Gastroesophageal sphincter (tissue), 4 donors: ENCODE measurements around the gene KLHL26. TPM values are rescaled to one million over a fixed set of nuclear protein-coding genes. Genes with fewer than 3 reads are reported as not detected.

Source experiments
- ATAC-seq: fragments of 150-250 bp; one replicate; pipeline ENCODE4 v1.9.1; 2016; ENCODE audit warnings: mild to moderate bottlenecking, moderate library complexity
- H3K27ac ChIP-seq, 4 donors: fragments of 200-600 bp; sonication (generic) in 3 of 4; 1 replicate in 3 of 4; 2 replicates in 1 of 4; pipeline ENCODE4 v1.5.1; 2016 to 2019
- H3K27me3 ChIP-seq: fragments of 200-600 bp; sonication (generic); one replicate; pipeline ENCODE4 v1.5.1; 2019
- H3K36me3 ChIP-seq, 2 donors: fragments of 200-600 bp; sonication (generic); one replicate each; pipeline ENCODE4 v1.5.1; 2019; ENCODE audit warnings: control low read depth in 1 of 2
- H3K4me1 ChIP-seq, 3 donors: fragments of 200-600 bp; sonication (generic); 1 replicate in 2 of 3; 2 replicates in 1 of 3; pipeline ENCODE4 v1.5.1; 2016 to 2019; ENCODE audit warnings: control low read depth in 2 of 3
- H3K4me3 ChIP-seq, 2 donors: fragments of 200-600 bp; sonication (generic); one replicate each; pipeline ENCODE4 v1.5.1; 2019; ENCODE audit warnings: mild to moderate bottlenecking in 1 of 2, moderate library complexity in 1 of 2
- H3K9me3 ChIP-seq, 3 donors: fragments of 200-600 bp; sonication (generic); one replicate each; pipeline ENCODE4 v1.5.1; 2017 to 2019; ENCODE audit warnings: control low read depth in 2 of 3
- EP300 ChIP-seq: sonication (generic); formaldehyde crosslinking; IDR thresholded peaks from one replicate; pipeline ENCODE4 v1.6.1; 2017; ENCODE audit warnings: antibody characterized with exemption, mild to moderate bottlenecking
- POLR2A ChIP-seq, 2 donors: fragments of 450-650 bp; IDR thresholded peaks; one replicate each; pipeline ENCODE4 v1.6.1; 2017; ENCODE audit warnings: antibody characterized with exemption in 2 of 2, mild to moderate bottlenecking in 2 of 2, moderate library complexity in 1 of 2
- POLR2AphosphoS5 ChIP-seq: sonication (generic); formaldehyde crosslinking; IDR thresholded peaks from one replicate; pipeline ENCODE4 v1.6.1; 2017; ENCODE audit warnings: antibody characterized with exemption
- WGBS, 2 donors: methylation state at CpG; one replicate each; pipeline ENCODE4 v1.1.5; 2018; ENCODE audit warnings: low coverage in 1 of 2; 5-methylcytosine and 5-hydroxymethylcytosine counted together
- total RNA-seq, 4 donors: library from RNA; depleted of rRNA; stranded (reverse); fragments of >200 nt; gene quantifications; one replicate each; pipeline ENCODE4 v1.1.0, GENCODE V29; 2016
- TF ChIP-seq, protein P1 (sequence below), 4 experiments: fragments of 200-600 bp in 2 of 4; fragments of 450-650 bp in 2 of 4; sonication (generic) in 1 of 4; IDR thresholded peaks; one replicate each; pipeline ENCODE4 v1.5.1; 2017 to 2019; ENCODE audit warnings: antibody characterized with exemption in 4 of 4, mild to moderate bottlenecking in 2 of 4, moderate library complexity in 2 of 4

KLHL26 gene
- total RNA-seq, 4 donors from 2014 or later: 12.9 to 19.0 (median 14.6) TPM

DNA sequence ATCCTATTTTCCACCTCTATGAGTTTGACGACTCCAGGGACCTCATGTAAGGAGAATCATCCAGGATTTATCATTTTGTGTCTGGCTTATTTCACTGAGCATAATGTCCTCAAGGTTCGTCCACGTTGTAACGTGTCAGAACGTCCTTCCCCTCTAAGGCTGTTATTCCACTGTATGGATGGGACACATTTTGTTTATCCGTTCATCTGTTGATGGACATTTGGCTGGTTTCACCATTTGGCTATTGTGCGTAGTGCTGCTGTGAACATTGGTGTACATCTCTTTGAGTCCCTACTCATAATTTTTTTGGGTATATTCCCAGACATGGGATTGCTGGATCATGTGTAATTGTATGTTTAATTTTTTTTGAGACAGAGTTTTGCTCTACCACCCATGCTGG is 68.1 kb downstream of the KLHL26 start:
- no peak overlapping the region for H3K4me3 ChIP-seq
- H3K4me1 ChIP-seq: peaks cover 0 to 62% (median 13%) of the 10 kb centered on the region in 3 donors
- H3K36me3 ChIP-seq: no peaks in the 10 kb centered on the region
- H3K27ac ChIP-seq: no peak overlapping the region
- H3K9me3 ChIP-seq: no peaks in the 10 kb centered on the region
- no peak for TF ChIP-seq POLR2AphosphoS5
- no peak for TF ChIP-seq EP300
- TF ChIP-seq, protein P1, sequence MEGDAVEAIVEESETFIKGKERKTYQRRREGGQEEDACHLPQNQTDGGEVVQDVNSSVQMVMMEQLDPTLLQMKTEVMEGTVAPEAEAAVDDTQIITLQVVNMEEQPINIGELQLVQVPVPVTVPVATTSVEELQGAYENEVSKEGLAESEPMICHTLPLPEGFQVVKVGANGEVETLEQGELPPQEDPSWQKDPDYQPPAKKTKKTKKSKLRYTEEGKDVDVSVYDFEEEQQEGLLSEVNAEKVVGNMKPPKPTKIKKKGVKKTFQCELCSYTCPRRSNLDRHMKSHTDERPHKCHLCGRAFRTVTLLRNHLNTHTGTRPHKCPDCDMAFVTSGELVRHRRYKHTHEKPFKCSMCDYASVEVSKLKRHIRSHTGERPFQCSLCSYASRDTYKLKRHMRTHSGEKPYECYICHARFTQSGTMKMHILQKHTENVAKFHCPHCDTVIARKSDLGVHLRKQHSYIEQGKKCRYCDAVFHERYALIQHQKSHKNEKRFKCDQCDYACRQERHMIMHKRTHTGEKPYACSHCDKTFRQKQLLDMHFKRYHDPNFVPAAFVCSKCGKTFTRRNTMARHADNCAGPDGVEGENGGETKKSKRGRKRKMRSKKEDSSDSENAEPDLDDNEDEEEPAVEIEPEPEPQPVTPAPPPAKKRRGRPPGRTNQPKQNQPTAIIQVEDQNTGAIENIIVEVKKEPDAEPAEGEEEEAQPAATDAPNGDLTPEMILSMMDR (IDR thresholded peaks at IDR 0.05): no peak
- TF ChIP-seq POLR2A (IDR thresholded peaks at IDR 0.05): no peak
- H3K27me3 ChIP-seq: no peaks in the 10 kb centered on the region
- 57 to 62% methylated on average over 6 to 7 of the region's 7 CpGs for WGBS, 2 donors
- no peak for ATAC-seq

DNA sequence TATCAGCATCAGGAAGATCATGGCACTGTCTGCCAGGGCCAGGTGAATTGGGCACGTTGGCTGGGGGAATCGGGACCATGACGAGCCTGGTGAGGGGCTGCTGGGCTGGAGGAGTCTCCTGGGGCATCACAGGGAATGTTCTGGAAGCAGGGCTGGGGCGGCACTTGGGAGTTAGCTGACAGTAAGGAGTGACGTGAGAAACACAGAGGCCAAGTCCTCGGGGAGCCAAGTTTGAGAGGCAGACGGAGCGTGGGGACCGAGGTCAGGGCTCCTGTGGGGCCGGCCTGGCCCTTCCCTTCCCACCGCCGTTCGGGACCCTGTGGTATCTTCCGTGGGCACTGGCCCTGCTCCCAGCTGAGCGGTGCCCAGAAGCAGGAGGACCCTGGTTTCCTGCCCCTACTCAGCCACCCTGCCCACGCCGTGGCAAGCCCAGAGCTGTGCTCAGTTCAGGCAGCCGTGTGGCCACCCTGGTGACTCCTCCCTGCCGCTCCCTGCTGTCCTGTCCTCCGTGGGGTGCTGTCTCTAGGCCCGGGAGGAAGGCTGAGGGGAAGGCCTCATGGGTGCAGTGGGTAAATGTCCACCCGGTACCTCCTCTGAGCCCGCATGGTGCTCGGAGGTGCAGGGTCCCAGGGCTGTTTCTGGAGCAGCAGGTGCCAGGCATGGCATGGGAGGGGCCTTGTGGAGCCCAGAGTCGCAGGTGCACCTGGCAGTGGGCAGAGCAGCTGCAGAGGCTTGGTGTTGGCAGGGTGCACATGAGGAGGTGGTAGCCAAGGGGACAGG is 71.8 kb downstream of the KLHL26 start:
- whole genome bisulfite sequencing, 2 donors: 61 to 100% methylated on average over 1 to 13 of the region's 25 CpGs
- Histone ChIP-seq H3K36me3 (no peaks in the 10 kb centered on the region), H3K4me1 (peaks cover 0 to 81% (median 6%) of the 10 kb centered on the region in 3 donors), H3K27ac (no peak overlapping the region), H3K27me3 (no peaks in the 10 kb centered on the region), H3K9me3 (no peaks in the 10 kb centered on the region), H3K4me3 (no peak overlapping the region)
- ATAC-seq: no peak
- TF ChIP-seq EP300 (no peak), POLR2A (IDR thresholded peaks at IDR 0.05) (no peak)

DNA sequence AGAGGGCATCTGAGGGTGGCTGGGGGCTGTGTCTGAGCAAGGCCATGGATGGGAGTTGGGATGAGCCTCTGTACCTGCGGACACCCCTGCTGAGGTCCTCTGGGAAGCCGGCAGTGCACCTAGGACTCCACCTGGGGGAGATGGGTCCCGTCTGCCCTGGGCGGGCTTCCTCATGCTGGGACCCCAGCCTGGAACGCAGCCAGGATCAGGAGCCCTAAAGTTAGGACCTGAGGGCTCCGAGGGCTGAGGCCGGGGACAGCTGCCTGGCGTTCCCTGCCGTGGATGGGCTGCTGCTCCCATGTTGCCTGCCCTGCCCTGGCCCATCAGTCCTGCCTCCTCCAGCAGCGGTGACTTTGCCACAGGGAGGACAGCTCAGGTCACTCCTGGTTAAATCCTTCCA is 72.7 kb downstream of the KLHL26 start:
- Histone ChIP-seq H3K27ac (no peak overlapping the region), H3K4me1 (peaks cover 0 to 82% (median 6%) of the 10 kb centered on the region in 3 donors), H3K4me3 (no peak overlapping the region), H3K36me3 (no peaks in the 10 kb centered on the region), H3K27me3 (no peaks in the 10 kb centered on the region), H3K9me3 (no peaks in the 10 kb centered on the region)
- WGBS, 2 donors: 91 to 96% methylated on average over 5 to 9 of the region's 10 CpGs
- ATAC-seq: no peak
- TF ChIP-seq, protein P1 (IDR thresholded peaks at IDR 0.05): no peak
- TF ChIP-seq EP300: no peak
- TF ChIP-seq POLR2A (IDR thresholded peaks at IDR 0.05): no peak
- TF ChIP-seq POLR2AphosphoS5: no peak

DNA sequence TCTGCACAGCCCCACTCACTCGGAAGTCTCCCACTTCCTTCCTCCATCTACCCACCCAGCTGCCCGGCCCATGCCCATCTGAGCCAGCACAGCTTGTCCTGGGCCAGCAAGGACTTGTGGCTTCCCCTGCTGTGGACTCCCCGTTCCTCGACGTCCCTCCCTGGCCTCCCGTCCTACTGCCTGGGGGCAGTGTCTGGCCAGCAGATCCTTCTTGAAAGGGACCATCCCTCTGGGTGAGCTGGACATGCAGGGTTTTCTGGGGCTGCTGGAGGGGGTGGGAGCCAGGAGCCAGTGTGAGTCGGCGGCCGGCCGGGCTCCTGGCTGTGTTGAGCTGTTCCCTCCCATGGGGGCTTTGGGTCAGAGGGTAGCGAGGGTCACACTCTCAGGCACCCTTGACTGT is 73.4 kb downstream of the KLHL26 start:
- H3K4me3 ChIP-seq: no peak overlapping the region
- no peaks in the 10 kb centered on the region for H3K27me3 ChIP-seq
- no peaks in the 10 kb centered on the region for H3K36me3 ChIP-seq
- WGBS, 2 donors: 60 to 80% methylated on average over 8 to 9 of the region's 11 CpGs
- no peak for ATAC-seq
- H3K9me3 ChIP-seq: no peaks in the 10 kb centered on the region
- TF ChIP-seq EP300: no peak
- no peak for TF ChIP-seq POLR2AphosphoS5
- TF ChIP-seq, protein P1 (IDR thresholded peaks at IDR 0.05): no peak
- no peak for TF ChIP-seq POLR2A (IDR thresholded peaks at IDR 0.05)
- peaks cover 0 to 80% (median 6%) of the 10 kb centered on the region in 3 donors for H3K4me1 ChIP-seq
- H3K27ac ChIP-seq: no peak overlapping the region

DNA sequence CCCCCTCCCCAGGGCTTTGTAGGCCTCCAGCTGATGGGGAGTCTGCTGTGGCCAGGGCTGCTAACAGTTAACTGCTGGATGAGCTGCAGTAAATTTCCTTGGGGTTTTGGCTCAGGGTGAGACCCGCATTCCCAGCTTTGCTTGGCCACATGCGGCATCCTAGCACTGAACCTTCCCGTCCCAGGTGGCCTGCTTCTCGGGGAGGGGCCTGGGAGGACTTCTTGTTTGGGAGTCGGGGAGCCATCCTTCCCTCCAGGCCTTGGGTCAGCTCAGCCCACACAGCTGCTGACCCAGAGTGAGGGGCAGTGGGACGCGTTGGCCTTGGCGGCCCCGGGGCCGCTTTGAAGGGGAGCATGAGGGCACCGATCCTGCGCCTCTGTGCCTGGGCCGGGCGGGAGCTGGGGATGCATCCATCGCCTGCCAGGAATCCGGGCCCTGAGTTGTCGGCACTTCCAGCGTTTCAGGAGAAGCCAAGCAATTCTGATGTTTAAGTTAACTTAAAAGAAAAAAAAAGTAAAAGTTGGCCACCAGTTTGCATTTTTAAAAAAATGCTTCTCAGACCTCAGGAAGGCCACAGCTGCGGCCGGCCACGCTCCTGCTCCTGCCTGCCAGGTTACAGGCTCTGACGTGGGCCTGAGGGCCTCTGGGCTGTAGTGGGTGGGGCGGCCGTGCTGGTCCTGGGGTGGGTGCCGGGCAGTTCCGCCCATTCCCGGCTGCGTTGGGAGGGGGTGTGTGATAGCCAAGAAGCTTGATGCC is 74.3 kb downstream of the KLHL26 start:
- H3K4me3 ChIP-seq: peak overlapping the region in 1 of 2 donors; percentile 19
- peak; percentile 76 for TF ChIP-seq POLR2AphosphoS5
- no peak for TF ChIP-seq EP300
- no peak for TF ChIP-seq POLR2A (IDR thresholded peaks at IDR 0.05)
- TF ChIP-seq, protein P1 (IDR thresholded peaks at IDR 0.05): no peak
- 5% methylated on average over 3 of the region's 28 CpGs; no CpG with 5 or more reads in 1 of the 2 donors for WGBS, 2 donors
- no peaks in the 10 kb centered on the region for H3K36me3 ChIP-seq
- H3K9me3 ChIP-seq: no peaks in the 10 kb centered on the region
- peak overlapping the region in 3 of 4 donors; percentile 18 to 69 (median 59) for H3K27ac ChIP-seq
- peak; percentile 90 for ATAC-seq
- no peaks in the 10 kb centered on the region for H3K27me3 ChIP-seq
- H3K4me1 ChIP-seq: peaks cover 0 to 70% (median 6%) of the 10 kb centered on the region in 3 donors
